SK-N-SH (cell line): ENCODE measurements around the gene ANKK1.

Experiments used
- CTCF ChIP-seq: fragments of 200-600 bp; sonication (generic); IDR thresholded peaks from 2 replicates; pipeline ENCODE4 v1.6.1; 2017; ENCODE audit warnings: antibody characterized with exemption, mild to moderate bottlenecking, moderate library complexity
- EZH2phosphoT487 ChIP-seq: fragments of 200-600 bp; sonication (generic); IDR thresholded peaks from 2 replicates; pipeline ENCODE4 v1.6.1; 2017; ENCODE audit warnings: low read depth, mixed run types, mild to moderate bottlenecking, antibody characterized with exemption, moderate library complexity, borderline replicate concordance
- FOXM1 ChIP-seq: IDR thresholded peaks from 2 replicates; pipeline ENCODE4 v1.4.0; 2012; ENCODE audit warnings: low read depth, mild to moderate bottlenecking
- GABPA ChIP-seq: IDR thresholded peaks from 2 replicates; pipeline ENCODE4 v1.4.0; 2012; ENCODE audit warnings: low read depth, mild to moderate bottlenecking
- IRF3 ChIP-seq: fragments of 150-350 bp; IDR thresholded peaks from 2 replicates; pipeline ENCODE4 v1.6.1; 2016; ENCODE audit warnings: mild to moderate bottlenecking, low read depth, low read length
- JUND ChIP-seq: IDR thresholded peaks from 2 replicates; pipeline ENCODE4 v1.4.0; 2012
- POLR2AphosphoS5 ChIP-seq: IDR thresholded peaks from 2 replicates; pipeline ENCODE4 v1.6.1; 2012; ENCODE audit warnings: low read depth, low read length
- RCOR1 ChIP-seq: fragments of 150-350 bp; IDR thresholded peaks from 2 replicates; pipeline ENCODE4 v1.6.1; 2017; ENCODE audit warnings: antibody characterized with exemption, low read length
- REST ChIP-seq: IDR thresholded peaks from 2 replicates; pipeline ENCODE4 v1.6.1; 2012; ENCODE audit warnings: mild to moderate bottlenecking, low read depth, low read length, moderate library complexity
- TCF12 ChIP-seq: IDR thresholded peaks from 2 replicates; pipeline ENCODE4 v1.4.0; 2012
- TEAD4 ChIP-seq: IDR thresholded peaks from 2 replicates; pipeline ENCODE4 v1.4.0; 2012; ENCODE audit warnings: mild to moderate bottlenecking, borderline replicate concordance; ENCODE audit not compliant: insufficient read depth
- YY1 ChIP-seq: IDR thresholded peaks from 2 replicates; pipeline ENCODE4 v1.4.0; 2012; ENCODE audit warnings: low read depth, mild to moderate bottlenecking

- no peak for TF ChIP-seq YY1
- TF ChIP-seq CTCF, result no peak
- no peak for TF ChIP-seq REST
- TF ChIP-seq RCOR1, result no peak
- no peak for TF ChIP-seq POLR2AphosphoS5
- no peak for TF ChIP-seq GABPA
- TF ChIP-seq IRF3, result no peak
- TF ChIP-seq EZH2phosphoT487, result no peak
- no peak for TF ChIP-seq JUND
- TF ChIP-seq TCF12, result no peak
- no peak for TF ChIP-seq TEAD4
- TF ChIP-seq FOXM1, result no peak
These were observed 19.6 kb downstream of the ANKK1 start for GRCh38 chr11:113407163-113407562.
